Measurements from ENCODE around the gene NEO1. TPM values are rescaled to one million over a fixed set of nuclear protein-coding genes. Genes with fewer than 3 reads are reported as not detected.

NEO1 gene
- total RNA-seq, 1 donor from 2014 or later = 31.0 TPM

DNA sequence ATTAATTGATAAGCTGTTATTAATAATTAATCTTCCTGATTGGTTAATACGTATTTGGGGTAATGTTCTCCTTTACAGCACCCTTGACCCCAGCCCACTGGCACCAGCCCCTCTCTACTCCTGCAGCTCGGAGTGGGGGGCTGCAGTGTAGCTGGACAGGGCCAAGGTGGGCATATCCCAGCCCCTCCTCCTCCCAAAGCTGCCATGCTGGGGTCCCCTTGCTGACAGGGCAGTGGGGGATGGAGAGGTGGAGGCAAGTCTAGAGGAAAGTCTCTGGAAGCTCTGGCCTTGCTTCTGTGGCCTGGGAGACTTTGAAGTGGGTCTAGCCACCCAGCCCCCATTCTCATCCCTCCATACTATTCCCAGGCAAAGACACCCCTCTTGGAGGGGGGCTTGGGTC lies 280.7 kb downstream of the NEO1 start:
- DNase-seq (ENCODE audit: low read depth) = no peak
- TF ChIP-seq, protein P1, sequence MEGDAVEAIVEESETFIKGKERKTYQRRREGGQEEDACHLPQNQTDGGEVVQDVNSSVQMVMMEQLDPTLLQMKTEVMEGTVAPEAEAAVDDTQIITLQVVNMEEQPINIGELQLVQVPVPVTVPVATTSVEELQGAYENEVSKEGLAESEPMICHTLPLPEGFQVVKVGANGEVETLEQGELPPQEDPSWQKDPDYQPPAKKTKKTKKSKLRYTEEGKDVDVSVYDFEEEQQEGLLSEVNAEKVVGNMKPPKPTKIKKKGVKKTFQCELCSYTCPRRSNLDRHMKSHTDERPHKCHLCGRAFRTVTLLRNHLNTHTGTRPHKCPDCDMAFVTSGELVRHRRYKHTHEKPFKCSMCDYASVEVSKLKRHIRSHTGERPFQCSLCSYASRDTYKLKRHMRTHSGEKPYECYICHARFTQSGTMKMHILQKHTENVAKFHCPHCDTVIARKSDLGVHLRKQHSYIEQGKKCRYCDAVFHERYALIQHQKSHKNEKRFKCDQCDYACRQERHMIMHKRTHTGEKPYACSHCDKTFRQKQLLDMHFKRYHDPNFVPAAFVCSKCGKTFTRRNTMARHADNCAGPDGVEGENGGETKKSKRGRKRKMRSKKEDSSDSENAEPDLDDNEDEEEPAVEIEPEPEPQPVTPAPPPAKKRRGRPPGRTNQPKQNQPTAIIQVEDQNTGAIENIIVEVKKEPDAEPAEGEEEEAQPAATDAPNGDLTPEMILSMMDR (conservative IDR thresholded peaks at IDR 0.05; ENCODE audit: low read depth, low read length) = no peak
- no peak overlapping the region for H3K4me3 ChIP-seq (ENCODE audit: low read depth, low read length)

DNA sequence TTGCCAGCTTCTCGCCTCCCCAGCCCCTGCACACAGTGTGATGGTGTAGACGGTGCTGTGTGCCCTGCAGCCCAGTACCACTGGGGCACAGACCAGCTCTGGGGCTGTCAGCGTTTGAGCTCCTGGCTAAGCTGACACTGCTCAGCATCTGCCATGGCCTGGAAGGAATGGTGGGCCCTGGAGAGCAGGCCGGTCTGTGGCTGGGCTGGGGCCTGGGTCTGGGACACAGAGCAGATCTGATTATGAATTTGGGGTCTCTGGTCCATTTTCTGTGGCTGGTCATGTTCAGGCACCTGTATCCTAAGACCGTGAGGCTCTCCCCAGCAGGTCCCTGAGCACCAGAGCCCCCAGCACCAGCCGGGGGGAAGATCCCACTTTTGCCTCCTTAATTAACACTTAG lies 281.8 kb downstream of the NEO1 start:
- no peak for DNase-seq (ENCODE audit: low read depth)
- no peak overlapping the region for H3K4me3 ChIP-seq (ENCODE audit: low read depth, low read length)
- TF ChIP-seq, protein P1 (conservative IDR thresholded peaks at IDR 0.05; ENCODE audit: low read depth, low read length) = no peak

DNA sequence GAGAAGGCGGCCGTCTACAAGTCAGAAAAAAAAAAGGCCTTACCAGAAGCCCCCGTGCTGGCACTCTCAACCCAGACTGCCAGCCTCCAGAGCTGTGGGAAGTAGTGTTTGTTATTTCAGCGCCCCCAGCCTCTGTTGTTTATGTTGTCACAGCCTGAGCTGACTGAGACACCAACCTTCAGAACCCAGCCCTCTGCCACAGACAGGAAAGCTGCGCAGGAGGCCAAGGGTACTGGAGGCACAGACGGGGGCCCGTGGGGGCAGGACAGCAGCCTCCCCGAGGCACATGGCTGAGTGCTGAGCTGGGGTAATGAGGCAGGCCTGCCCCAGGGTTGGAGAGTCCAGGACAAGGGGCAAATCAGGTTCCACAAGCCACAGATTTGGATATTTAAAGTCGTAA lies 282.8 kb downstream of the NEO1 start:
- DNase-seq (ENCODE audit: low read depth) = no peak
- no peak overlapping the region for H3K4me3 ChIP-seq (ENCODE audit: low read depth, low read length)
- TF ChIP-seq, protein P1 (conservative IDR thresholded peaks at IDR 0.05; ENCODE audit: low read depth, low read length) = no peak

DNA sequence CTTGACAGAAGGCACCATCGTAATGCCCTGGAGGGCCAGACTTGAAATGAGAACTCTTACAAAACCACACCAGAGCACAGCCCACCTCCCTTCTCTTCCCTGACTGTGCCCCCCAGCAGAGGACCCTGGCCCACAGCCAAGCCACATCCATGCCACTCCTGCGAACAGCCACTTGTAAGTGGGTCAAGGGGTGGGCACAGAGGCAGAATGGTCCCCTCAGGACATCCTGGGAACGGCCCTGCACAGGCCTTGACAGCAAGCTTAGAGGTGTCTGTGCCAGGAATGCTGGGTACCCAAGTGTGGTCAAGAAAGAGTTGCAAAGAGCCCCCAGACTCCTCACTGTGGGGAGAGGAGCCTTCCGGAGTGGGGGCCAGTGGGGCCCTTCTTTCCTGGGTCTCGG lies 283.2 kb downstream of the NEO1 start:
- TF ChIP-seq, protein P1 (conservative IDR thresholded peaks at IDR 0.05; ENCODE audit: low read depth, low read length) = no peak
- no peak for DNase-seq (ENCODE audit: low read depth)

DNA sequence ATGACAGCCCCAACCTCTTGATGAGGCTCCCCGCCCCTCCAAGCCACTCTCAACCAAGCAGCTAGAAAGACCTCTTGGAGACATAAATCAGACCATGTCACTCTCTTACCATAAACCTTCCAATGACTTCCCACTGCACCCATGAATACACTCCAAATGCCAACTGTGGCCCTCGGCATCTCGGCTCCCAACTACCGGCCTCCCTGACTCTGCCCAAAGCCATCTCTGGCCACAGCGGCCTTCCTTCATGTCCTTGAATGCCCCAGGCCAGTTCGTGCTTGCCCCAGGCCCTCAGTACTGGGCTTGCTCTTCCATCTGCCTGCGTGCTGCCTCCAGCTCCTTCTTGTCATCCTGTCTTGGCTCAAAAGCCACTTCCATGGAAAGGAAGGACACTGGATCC lies 284.5 kb downstream of the NEO1 start:
- no peak overlapping the region for H3K4me3 ChIP-seq (ENCODE audit: low read depth, low read length)
- TF ChIP-seq, protein P1 (conservative IDR thresholded peaks at IDR 0.05; ENCODE audit: low read depth, low read length) = no peak
- no peak for DNase-seq (ENCODE audit: low read depth)

More for the DNA sequence above, 283.2 kb downstream of the NEO1 start:
- H3K4me3 ChIP-seq (ENCODE audit: low read depth, low read length) = no peak overlapping the region

DNA sequence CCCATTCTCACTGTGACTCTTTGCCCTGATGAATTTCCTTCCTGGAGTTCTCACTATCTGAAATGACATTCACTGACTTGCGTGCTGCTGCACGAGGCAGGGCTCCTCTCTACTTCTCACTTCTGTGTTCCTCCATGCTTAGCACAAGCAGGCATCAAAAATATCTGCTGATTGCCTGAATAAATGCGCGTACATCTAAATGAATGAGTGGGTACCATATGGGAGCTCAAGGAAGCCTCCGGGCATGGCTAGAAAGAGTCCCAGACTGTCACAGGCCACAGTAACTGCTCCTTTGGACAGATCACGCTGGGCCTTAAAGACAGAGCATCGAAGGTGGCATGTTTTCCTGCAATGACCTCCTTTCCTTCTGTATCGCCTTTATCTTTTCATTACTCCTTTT lies 284.9 kb downstream of the NEO1 start:
- TF ChIP-seq, protein P1 (conservative IDR thresholded peaks at IDR 0.05; ENCODE audit: low read depth, low read length) = no peak
- no peak for DNase-seq (ENCODE audit: low read depth)
- no peak overlapping the region for H3K4me3 ChIP-seq (ENCODE audit: low read depth, low read length)

DNA sequence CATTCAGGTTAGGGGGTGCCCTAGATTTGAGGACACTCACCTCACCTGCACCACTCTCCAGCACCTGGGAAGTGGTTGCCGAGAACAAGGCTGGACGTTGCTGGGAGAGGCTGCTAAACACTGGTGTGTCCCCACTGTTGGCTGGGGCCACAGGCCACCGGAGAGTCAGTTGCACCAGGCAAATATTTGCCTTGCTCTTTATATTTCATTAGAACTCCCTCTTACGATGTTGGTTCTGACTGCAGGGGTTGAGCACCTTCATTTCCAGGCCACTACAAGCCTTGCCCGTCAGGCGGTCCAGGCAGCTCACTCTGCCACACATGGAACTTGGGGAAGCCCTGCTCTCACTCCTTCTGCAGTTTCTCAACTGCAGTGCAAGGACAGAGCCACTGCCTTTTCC lies 285.8 kb downstream of the NEO1 start:
- H3K4me3 ChIP-seq (ENCODE audit: low read depth, low read length) = no peak overlapping the region
- no peak for DNase-seq (ENCODE audit: low read depth)

More for the DNA sequence above, 285.8 kb downstream of the NEO1 start:
- TF ChIP-seq, protein P1 (conservative IDR thresholded peaks at IDR 0.05; ENCODE audit: low read depth, low read length) = no peak

Measured in epithelial cell of proximal tubule (primary cell).